Nephron progenitor cell (in vitro differentiated cells): ENCODE data around the gene AOPEP.

ENCODE experiments used
- DNase-seq: peaks from one replicate; pipeline ENCODE4 v3.0.0; 2021
- H3K27ac Mint-ChIP-seq: 2 replicates; pipeline ENCODE4 v1.8.0; 2021; ENCODE audit warnings: mild to moderate bottlenecking, moderate library complexity, mixed read lengths
- H3K27me3 Mint-ChIP-seq: 2 replicates; pipeline ENCODE4 v1.8.0; 2021; ENCODE audit warnings: mild to moderate bottlenecking, low read depth, mixed read lengths; ENCODE audit not compliant: poor library complexity
- H3K36me3 Mint-ChIP-seq: 2 replicates; pipeline ENCODE4 v1.8.0; 2021; ENCODE audit warnings: low read depth, mixed read lengths
- H3K4me1 Mint-ChIP-seq: 2 replicates; pipeline ENCODE4 v1.8.0; 2021; ENCODE audit warnings: mixed read lengths
- H3K4me3 Mint-ChIP-seq: 2 replicates; pipeline ENCODE4 v1.8.0; 2021; ENCODE audit warnings: mild to moderate bottlenecking, moderate library complexity, mixed read lengths
- H3K9me3 Mint-ChIP-seq: 2 replicates; pipeline ENCODE4 v1.8.0; 2021; ENCODE audit warnings: mild to moderate bottlenecking, moderate library complexity, mixed read lengths
- TF ChIP-seq, protein P1 (sequence below): fragments of 200-600 bp; sonication (generic); IDR thresholded peaks from 2 replicates; pipeline ENCODE4 v1.5.0; 2021; ENCODE audit warnings: antibody characterized with exemption

The AOPEP gene

GRCh38 chr9:94967482-94967881 is 241.0 kb downstream of the AOPEP start:
- TF ChIP-seq, protein P1, sequence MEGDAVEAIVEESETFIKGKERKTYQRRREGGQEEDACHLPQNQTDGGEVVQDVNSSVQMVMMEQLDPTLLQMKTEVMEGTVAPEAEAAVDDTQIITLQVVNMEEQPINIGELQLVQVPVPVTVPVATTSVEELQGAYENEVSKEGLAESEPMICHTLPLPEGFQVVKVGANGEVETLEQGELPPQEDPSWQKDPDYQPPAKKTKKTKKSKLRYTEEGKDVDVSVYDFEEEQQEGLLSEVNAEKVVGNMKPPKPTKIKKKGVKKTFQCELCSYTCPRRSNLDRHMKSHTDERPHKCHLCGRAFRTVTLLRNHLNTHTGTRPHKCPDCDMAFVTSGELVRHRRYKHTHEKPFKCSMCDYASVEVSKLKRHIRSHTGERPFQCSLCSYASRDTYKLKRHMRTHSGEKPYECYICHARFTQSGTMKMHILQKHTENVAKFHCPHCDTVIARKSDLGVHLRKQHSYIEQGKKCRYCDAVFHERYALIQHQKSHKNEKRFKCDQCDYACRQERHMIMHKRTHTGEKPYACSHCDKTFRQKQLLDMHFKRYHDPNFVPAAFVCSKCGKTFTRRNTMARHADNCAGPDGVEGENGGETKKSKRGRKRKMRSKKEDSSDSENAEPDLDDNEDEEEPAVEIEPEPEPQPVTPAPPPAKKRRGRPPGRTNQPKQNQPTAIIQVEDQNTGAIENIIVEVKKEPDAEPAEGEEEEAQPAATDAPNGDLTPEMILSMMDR, result no peak
- H3K27ac Mint-ChIP-seq, result no peak overlapping the region
- DNase-seq, result no peak
- no peak overlapping the region for H3K4me3 Mint-ChIP-seq
- H3K9me3 Mint-ChIP-seq, result peaks cover 4% of the 10 kb centered on the region
- peaks cover 4% of the 10 kb centered on the region for H3K27me3 Mint-ChIP-seq
- peaks cover 29% of the 10 kb centered on the region for H3K4me1 Mint-ChIP-seq
- H3K36me3 Mint-ChIP-seq, result peaks cover 18% of the 10 kb centered on the region

DNA sequence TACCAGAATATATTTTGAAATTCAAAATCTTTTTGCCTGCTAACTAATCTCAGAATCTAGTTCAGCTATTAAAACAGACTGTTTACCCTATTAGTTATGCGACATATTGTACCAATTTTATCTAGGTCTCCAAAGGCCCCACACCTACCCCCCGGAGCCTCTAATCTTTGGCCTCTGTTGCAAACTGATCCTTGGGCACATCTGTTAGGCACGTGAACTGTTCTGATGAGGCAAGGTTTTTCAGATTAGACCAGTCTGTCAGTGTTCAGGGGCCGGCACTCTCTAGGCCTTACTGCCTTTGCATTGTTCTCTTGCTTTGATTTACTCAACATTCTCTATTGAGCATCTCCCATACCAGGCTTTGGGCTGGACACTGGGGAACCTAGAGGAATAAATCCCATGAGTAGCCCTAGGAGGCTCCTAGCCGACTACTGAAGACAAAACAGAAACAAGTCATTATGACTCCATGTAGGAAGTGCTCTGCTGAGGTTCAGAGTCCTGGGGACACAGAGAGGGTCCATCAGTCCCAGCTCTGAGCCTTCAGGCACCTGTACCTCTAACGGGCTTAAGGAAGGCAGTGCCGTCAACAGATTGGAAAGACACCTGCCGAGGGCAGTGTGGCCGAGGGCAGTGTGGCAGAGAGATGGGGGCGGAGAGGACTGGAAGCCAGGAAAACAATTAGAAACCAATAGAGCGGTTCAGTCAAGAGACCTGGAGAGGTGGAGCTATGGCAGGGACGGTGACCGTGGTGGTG is 245.1 kb downstream of the AOPEP start:
- peaks cover 67% of the 10 kb centered on the region for H3K4me1 Mint-ChIP-seq
- H3K4me3 Mint-ChIP-seq, result peak overlapping the region; percentile 14
- no peaks in the 10 kb centered on the region for H3K9me3 Mint-ChIP-seq
- peak overlapping the region; percentile 74 for H3K27ac Mint-ChIP-seq
- TF ChIP-seq, protein P1, result no peak
- H3K27me3 Mint-ChIP-seq, result peaks cover 10% of the 10 kb centered on the region
- peaks cover 8% of the 10 kb centered on the region for H3K36me3 Mint-ChIP-seq
- DNase-seq, result no peak

GRCh38 chr9:94973451-94973941 is 247.0 kb downstream of the AOPEP start:
- Mint-ChIP-seq H3K36me3 (no peaks in the 10 kb centered on the region), H3K9me3 (no peaks in the 10 kb centered on the region), H3K27me3 (peaks cover 10% of the 10 kb centered on the region), H3K4me3 (no peak overlapping the region), H3K4me1 (peaks cover 87% of the 10 kb centered on the region), H3K27ac (no peak overlapping the region)
- TF ChIP-seq, protein P1, result no peak
- DNase-seq, result no peak

DNA sequence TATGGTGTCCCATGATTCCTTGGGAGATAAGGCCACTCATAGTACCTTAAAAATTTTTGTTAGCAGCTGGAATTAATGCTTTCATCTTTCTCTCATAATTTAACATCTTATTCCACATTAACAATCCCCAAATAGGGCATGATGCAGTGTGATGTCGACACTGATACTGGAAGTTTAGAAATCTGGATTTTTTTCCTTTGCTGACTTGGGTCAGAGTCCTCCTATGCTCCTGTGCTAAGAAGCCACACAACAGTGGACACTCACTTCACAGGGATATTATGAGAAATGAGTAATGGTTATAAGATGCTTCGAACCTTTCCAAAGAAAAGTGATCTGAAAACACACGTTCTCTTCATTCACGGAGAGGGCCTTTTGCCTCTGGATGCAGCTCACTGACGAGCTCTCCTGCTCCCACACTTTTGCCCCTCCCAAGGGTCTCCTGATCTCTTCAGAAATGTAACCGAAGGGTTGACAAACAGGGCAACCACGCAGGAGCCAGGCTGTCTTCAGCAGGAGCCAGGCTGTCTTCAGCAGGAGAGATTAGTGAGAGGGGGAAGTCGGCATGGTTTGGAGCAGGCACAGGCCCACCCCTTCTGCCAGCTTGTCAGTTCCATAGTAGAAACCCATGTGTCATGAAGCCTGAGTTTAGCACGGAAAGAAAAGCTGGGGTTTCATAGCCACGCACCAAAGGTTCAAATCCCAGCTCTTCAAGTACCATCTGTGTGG is 247.8 kb downstream of the AOPEP start:
- Mint-ChIP-seq H3K27me3 (peaks cover 10% of the 10 kb centered on the region), H3K4me1 (peaks cover 95% of the 10 kb centered on the region), H3K27ac (peak overlapping the region; percentile 29), H3K4me3 (peak overlapping the region; percentile 17), H3K9me3 (no peaks in the 10 kb centered on the region), H3K36me3 (no peaks in the 10 kb centered on the region)
- TF ChIP-seq, protein P1, result no peak
- no peak for DNase-seq

DNA sequence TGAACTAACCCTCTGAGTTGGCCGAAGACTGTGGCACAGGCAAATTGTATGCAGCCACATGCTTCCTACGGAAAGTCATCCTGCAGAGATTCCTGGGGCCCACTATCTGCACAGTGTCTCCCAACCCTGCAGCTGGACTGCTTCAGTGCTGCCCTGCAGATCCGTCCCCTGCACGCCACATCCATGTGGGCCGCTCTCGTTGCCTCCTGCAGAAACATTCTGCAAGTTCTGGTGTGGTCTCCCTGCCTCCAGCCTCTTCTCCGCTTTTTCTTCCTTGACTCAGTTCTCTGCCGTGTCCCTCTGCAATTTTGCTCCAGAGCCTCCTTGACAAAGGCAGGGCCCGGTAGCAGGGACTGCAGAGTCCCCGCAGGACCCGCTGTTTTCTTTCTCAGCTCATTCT is 249.0 kb downstream of the AOPEP start:
- H3K9me3 Mint-ChIP-seq, result no peaks in the 10 kb centered on the region
- no peaks in the 10 kb centered on the region for H3K36me3 Mint-ChIP-seq
- H3K27ac Mint-ChIP-seq, result no peak overlapping the region
- H3K4me3 Mint-ChIP-seq, result peak overlapping the region; percentile 54
- DNase-seq, result no peak
- TF ChIP-seq, protein P1, result no peak
- H3K4me1 Mint-ChIP-seq, result peaks cover 97% of the 10 kb centered on the region
- H3K27me3 Mint-ChIP-seq, result peaks cover 10% of the 10 kb centered on the region
